ENCODE data around the gene SHROOM3. TPM values are rescaled to one million over a fixed set of nuclear protein-coding genes. Genes with fewer than 3 reads are reported as not detected.

The SHROOM3 gene
- total RNA-seq, 1 experiment from 2014 or later = 27.6 TPM

DNA sequence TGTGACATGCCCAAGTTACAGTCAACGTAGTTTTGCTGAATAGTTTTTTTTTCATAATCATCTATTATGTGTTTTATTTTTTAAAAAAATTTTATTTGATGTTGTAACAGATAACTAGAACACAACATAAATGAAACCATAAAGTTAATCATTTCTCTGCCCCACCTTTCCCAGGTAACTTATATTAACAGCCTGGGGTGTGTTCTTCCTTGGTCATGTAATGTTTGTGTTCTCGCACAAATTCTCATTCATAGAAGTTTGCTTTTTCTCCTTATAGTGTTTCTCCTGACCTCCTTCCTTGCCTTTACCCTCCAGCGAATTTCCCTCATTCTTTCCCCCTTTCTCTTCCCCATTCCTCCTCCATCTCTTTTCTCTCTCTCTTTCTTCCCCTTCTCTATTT, 248.1 kb downstream of the SHROOM3 start:
- Histone ChIP-seq H3K4me1 (ENCODE audit: insufficient read depth, low read length) (no peaks in the 10 kb centered on the region; the same call in 1 of the 2 replicates), H2BK20ac (ENCODE audit: low read depth, low read length, poor library complexity, severe bottlenecking) (no peak overlapping the region), H2BK12ac (ENCODE audit: insufficient read length, low read depth, low read length) (no peak overlapping the region), H3K79me2 (ENCODE audit: insufficient read depth, low read length) (no peaks in the 10 kb centered on the region), H3K9me3 (ENCODE audit: control insufficient read depth, low read depth, low read length) (no peaks in the 10 kb centered on the region), H4K91ac (ENCODE audit: insufficient read length, low read depth, low read length) (no peak overlapping the region), H4K20me1 (ENCODE audit: control insufficient read depth, insufficient read depth, insufficient read length) (no peaks in the 10 kb centered on the region), H2AK5ac (ENCODE audit: insufficient read length, low read length) (no peak overlapping the region), H3K14ac (ENCODE audit: insufficient read depth, low read length) (no peak overlapping the region), H3K23ac (ENCODE audit: insufficient read length, low read depth, low read length) (no peak overlapping the region), H4K8ac (replicated peaks; ENCODE audit: insufficient read length, low read depth, low read length) (no peak overlapping the region), H3K4me2 (ENCODE audit: insufficient read depth, insufficient read length, low read length) (no peak overlapping the region), H3K56ac (ENCODE audit: insufficient read length, low read depth, low read length) (no peak overlapping the region), H3K4ac (ENCODE audit: low read depth, low read length) (no peak overlapping the region), H3K18ac (ENCODE audit: insufficient read length, low read depth, low read length) (no peak overlapping the region), H3K27ac (ENCODE audit: insufficient read length, low read depth, low read length) (no peak overlapping the region), H2BK15ac (ENCODE audit: low read depth, low read length) (no peak overlapping the region), H2AFZ (ENCODE audit: low read length) (no peak overlapping the region), H3T11ph (ENCODE audit: low read length) (no peak overlapping the region), H4K5ac (ENCODE audit: insufficient read length, low read depth, low read length) (no peak overlapping the region), H2BK5ac (ENCODE audit: insufficient read length, low read length) (no peak overlapping the region), H3K9ac (ENCODE audit: extremely low read depth, insufficient read length, low read length) (no peak overlapping the region), H3K23me2 (ENCODE audit: insufficient read length, low read depth, low read length, poor library complexity, severe bottlenecking) (no peaks in the 10 kb centered on the region), H3K79me1 (ENCODE audit: insufficient read depth, low read depth, low read length, poor library complexity, severe bottlenecking) (no peaks in the 10 kb centered on the region), H3K27me3 (ENCODE audit: insufficient read depth, low read length) (no peaks in the 10 kb centered on the region; the same call in 1 of the 2 replicates), H2BK120ac (ENCODE audit: low read depth, low read length, poor library complexity, severe bottlenecking) (no peak overlapping the region)
- DNase-seq = no peak
- TF ChIP-seq, protein P1, sequence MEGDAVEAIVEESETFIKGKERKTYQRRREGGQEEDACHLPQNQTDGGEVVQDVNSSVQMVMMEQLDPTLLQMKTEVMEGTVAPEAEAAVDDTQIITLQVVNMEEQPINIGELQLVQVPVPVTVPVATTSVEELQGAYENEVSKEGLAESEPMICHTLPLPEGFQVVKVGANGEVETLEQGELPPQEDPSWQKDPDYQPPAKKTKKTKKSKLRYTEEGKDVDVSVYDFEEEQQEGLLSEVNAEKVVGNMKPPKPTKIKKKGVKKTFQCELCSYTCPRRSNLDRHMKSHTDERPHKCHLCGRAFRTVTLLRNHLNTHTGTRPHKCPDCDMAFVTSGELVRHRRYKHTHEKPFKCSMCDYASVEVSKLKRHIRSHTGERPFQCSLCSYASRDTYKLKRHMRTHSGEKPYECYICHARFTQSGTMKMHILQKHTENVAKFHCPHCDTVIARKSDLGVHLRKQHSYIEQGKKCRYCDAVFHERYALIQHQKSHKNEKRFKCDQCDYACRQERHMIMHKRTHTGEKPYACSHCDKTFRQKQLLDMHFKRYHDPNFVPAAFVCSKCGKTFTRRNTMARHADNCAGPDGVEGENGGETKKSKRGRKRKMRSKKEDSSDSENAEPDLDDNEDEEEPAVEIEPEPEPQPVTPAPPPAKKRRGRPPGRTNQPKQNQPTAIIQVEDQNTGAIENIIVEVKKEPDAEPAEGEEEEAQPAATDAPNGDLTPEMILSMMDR (conservative IDR thresholded peaks at IDR 0.05) = no peak
- H3K36me3 Mint-ChIP-seq (ENCODE audit: insufficient read depth in 1 of 3, low read depth in 3 of 3) = no peaks in the 10 kb centered on the region
- no peak overlapping the region for H3K4me3 Mint-ChIP-seq
- H3K4me1 Mint-ChIP-seq = peaks cover 20 to 27% of the 10 kb centered on the region in 2 experiments
- no peak overlapping the region for H3K27ac Mint-ChIP-seq
- no peaks in the 10 kb centered on the region; a peak in 1 of 5 replicates for H3K9me3 Mint-ChIP-seq
- peaks cover 5% of the 10 kb centered on the region; the same call in 1 of the 2 replicates for H3K27me3 Mint-ChIP-seq (ENCODE audit: low read depth)
- WGBS (ENCODE audit: extremely low coverage, insufficient read length, low lambda C conversion rate) = 100% methylated on average over 1 of the region's 3 CpGs
